HepG2 (cell line): ENCODE data around the gene AAGAB. TPM values are rescaled to one million over a fixed set of nuclear protein-coding genes. Genes with fewer than 3 reads are reported as not detected.

Experiments used
- ATAC-seq: fragments of 200-7000 bp; cut with Tn5 transposase; 3 replicates; pipeline ENCODE4 v1.9.1; 2020; ENCODE audit warnings: mild to moderate bottlenecking, moderate library complexity
- BruUV-seq: library from RNA; stranded (reverse); fragments of 400-500 nt; replicated peaks from 2 replicates; lab custom pipeline; 2021; lab: Mats Ljungman, UMichigan
- CTCF ChIA-PET: fragments of 300-600 bp; formaldehyde crosslinking; extraction: SDS; loops from one replicate; lab custom pipeline; 2021; ENCODE audit warnings: low total read pairs, inconsistent platforms, low intra/inter-chr PET ratio; lab: Yijun Ruan, JAX
- POLR2A ChIA-PET: fragments of 350-600 bp; sonication (Branson Sonifier 250); formaldehyde crosslinking; loops from one replicate; lab custom pipeline; 2020; ENCODE audit warnings: antibody characterized with exemption, inconsistent platforms; lab: Yijun Ruan, JAX
- DNase-seq: peaks from one replicate; pipeline ENCODE4 v3.0.0-alpha.2; 2015; ENCODE audit warnings: low spot score
- FAIRE-seq: peaks from 3 replicates; lab custom pipeline; 2011; peaks lifted over from hg19 to GRCh38; lab: Jason Lieb, UNC
- H2AFZ ChIP-seq: one replicate; pipeline ENCODE4 v1.6.1; 2011; ENCODE audit warnings: low read length, inconsistent platforms
- H3K27ac ChIP-seq: fragments of 300-600 bp; 3 replicates; pipeline ENCODE4 v1.8.0; 2011; ENCODE audit warnings: mixed run types, mild to moderate bottlenecking, mixed read lengths, low read length, inconsistent platforms; ENCODE audit not compliant: insufficient read depth; ENCODE audit errors: extremely low read length
- H3K27me3 ChIP-seq, 2 experiments: fragments of 200-600 bp in 1 of 2; 2 replicates in 1 of 2; 3 replicates in 1 of 2; pipeline versions ENCODE4 v1.6.0 to v1.8.0; 2011; ENCODE audit warnings: low read length in 2 of 2, mild to moderate bottlenecking in 2 of 2, moderate library complexity in 2 of 2, inconsistent platforms in 1 of 2; ENCODE audit not compliant: insufficient read depth in 2 of 2, control insufficient read depth in 1 of 2
- H3K36me3 ChIP-seq, 2 experiments: fragments of 200-600 bp in 1 of 2; replicated peaks in 1 of 2; 2 replicates in 1 of 2; 3 replicates in 1 of 2; pipeline versions ENCODE4 v1.5.1 to v1.8.0; 2011; ENCODE audit warnings: low read length in 2 of 2, inconsistent platforms in 1 of 2; ENCODE audit not compliant: insufficient read depth in 2 of 2, control insufficient read depth in 1 of 2
- H3K4me1 ChIP-seq: 2 replicates; pipeline ENCODE4 v1.5.1; 2012; ENCODE audit warnings: low read length, inconsistent platforms; ENCODE audit not compliant: insufficient read depth
- H3K4me2 ChIP-seq: 2 replicates; pipeline ENCODE4 v1.6.0; 2011; ENCODE audit warnings: low read depth, low read length, inconsistent platforms
- H3K4me3 ChIP-seq, 3 experiments: fragments of 200-600 bp in 1 of 3; sonication (generic), shearing (Covaris generic) in 1 of 3; replicated peaks in 1 of 3; 2 replicates each; pipeline ENCODE4 v1.5.1; 2011 to 2016; ENCODE audit warnings: low read length in 3 of 3, inconsistent platforms in 2 of 3, low read depth in 2 of 3, mild to moderate bottlenecking in 2 of 3, control low read depth in 1 of 3, mixed read lengths in 1 of 3; ENCODE audit not compliant: insufficient read depth in 1 of 3
- H3K79me2 ChIP-seq: one replicate; pipeline ENCODE4 v1.6.1; 2011; ENCODE audit warnings: low read length, inconsistent platforms; ENCODE audit not compliant: insufficient read depth
- H3K9ac ChIP-seq: 2 replicates; pipeline ENCODE4 v1.6.0; 2011; ENCODE audit warnings: mild to moderate bottlenecking, low read depth, low read length, inconsistent platforms; ENCODE audit not compliant: insufficient read depth
- H3K9me3 ChIP-seq: 2 replicates; pipeline ENCODE4 v1.5.1; 2012; ENCODE audit warnings: mild to moderate bottlenecking, low read length
- H4K20me1 ChIP-seq: 2 replicates; pipeline ENCODE4 v1.6.0; 2011; ENCODE audit warnings: inconsistent platforms, mild to moderate bottlenecking, low read length, moderate library complexity; ENCODE audit not compliant: insufficient read depth
- BCLAF1 ChIP-seq: fragments of 450-650 bp; IDR thresholded peaks from 2 replicates; pipeline ENCODE4 v1.6.1; 2017; ENCODE audit warnings: mild to moderate bottlenecking
- GTF3A ChIP-seq: sonication (generic); formaldehyde crosslinking; conservative IDR thresholded peaks from 2 replicates; pipeline ENCODE4 v1.4.0; 2020; ENCODE audit warnings: mild to moderate bottlenecking, missing genetic modification reagents
- HES4 ChIP-seq: sonication (generic); formaldehyde crosslinking; IDR thresholded peaks from 2 replicates; pipeline ENCODE4 v1.9.0; 2021; ENCODE audit warnings: mild to moderate bottlenecking, missing genetic modification reagents, borderline replicate concordance
- MED1 ChIP-seq: sonication (generic); formaldehyde crosslinking; IDR thresholded peaks from 2 replicates; pipeline ENCODE4 v1.4.0; 2020; ENCODE audit warnings: missing genetic modification reagents
- MYPOP ChIP-seq: sonication (generic); formaldehyde crosslinking; IDR thresholded peaks from 2 replicates; pipeline ENCODE4 v1.8.1; 2023; ENCODE audit warnings: mild to moderate bottlenecking, moderate library complexity, missing genetic modification reagents
- PAF1 ChIP-seq: IDR thresholded peaks from 2 replicates; pipeline ENCODE4 v1.6.1; 2016; ENCODE audit warnings: missing genetic modification reagents, missing compliant biosample characterization
- SNAPC2 ChIP-seq: sonication (generic); formaldehyde crosslinking; IDR thresholded peaks from 2 replicates; pipeline ENCODE4 v1.8.1; 2022; ENCODE audit warnings: mild to moderate bottlenecking, missing genetic modification reagents
- SP5 ChIP-seq: IDR thresholded peaks from 2 replicates; pipeline ENCODE4 v1.6.1; 2016; ENCODE audit warnings: low read depth, borderline replicate concordance
- TCF12 ChIP-seq, 2 experiments: fragments of 450-650 bp in 1 of 2; sonication (generic) in 1 of 2; formaldehyde crosslinking in 1 of 2; IDR thresholded peaks; 2 replicates each; pipeline versions ENCODE4 v1.6.1 to v1.8.0; 2017 to 2022; ENCODE audit warnings: antibody characterized with exemption in 1 of 2, mild to moderate bottlenecking in 1 of 2, missing genetic modification reagents in 1 of 2, moderate library complexity in 1 of 2
- TCF7L2 ChIP-seq: IDR thresholded peaks from 2 replicates; pipeline ENCODE4 v1.6.1; 2011; ENCODE audit warnings: mild to moderate bottlenecking, low read depth, low read length, moderate library complexity
- UBTF ChIP-seq: sonication (generic); formaldehyde crosslinking; IDR thresholded peaks from 2 replicates; pipeline ENCODE4 v1.4.0; 2020; ENCODE audit warnings: mild to moderate bottlenecking, missing genetic modification reagents
- ZBTB42 ChIP-seq: sonication (generic); formaldehyde crosslinking; IDR thresholded peaks from 2 replicates; pipeline ENCODE4 v1.5.0; 2020; ENCODE audit warnings: mild to moderate bottlenecking, missing genetic modification reagents
- ZFYVE20 ChIP-seq: sonication (generic); formaldehyde crosslinking; IDR thresholded peaks from 2 replicates; pipeline ENCODE4 v1.8.0; 2023; ENCODE audit warnings: low read depth, mild to moderate bottlenecking, moderate library complexity, missing genetic modification reagents, borderline replicate concordance
- ZNF256 ChIP-seq: sonication (generic); formaldehyde crosslinking; conservative IDR thresholded peaks from 2 replicates; pipeline ENCODE4 v1.4.0; 2020; ENCODE audit warnings: missing genetic modification reagents
- ZNF30 ChIP-seq: sonication (generic); formaldehyde crosslinking; IDR thresholded peaks from 2 replicates; pipeline ENCODE4 v1.5.0; 2020; ENCODE audit warnings: mild to moderate bottlenecking, missing genetic modification reagents
- ZNF331 ChIP-seq: sonication (generic); formaldehyde crosslinking; IDR thresholded peaks from 2 replicates; pipeline ENCODE4 v1.4.0; 2020; ENCODE audit warnings: missing genetic modification reagents
- ZNF780A ChIP-seq: sonication (generic); formaldehyde crosslinking; IDR thresholded peaks from 2 replicates; pipeline ENCODE4 v1.8.0; 2022; ENCODE audit warnings: mild to moderate bottlenecking, missing genetic modification reagents, moderate library complexity
- WGBS: methylation state at CpG from one replicate; pipeline ENCODE4 v1.1.6; 2017; ENCODE audit warnings: low lambda C conversion rate; 5-methylcytosine and 5-hydroxymethylcytosine counted together
- in situ Hi-C: cut with HindIII; loops from 2 replicates; pipeline ENCODE4 v1.10.0; 2017; ENCODE audit warnings: low pct_unique_long_range_greater_than_20kb; ENCODE audit not compliant: extremely low pct_ligation_motif_present
- intact Hi-C: fragments of 100-400 bp; cut with micrococcal nuclease; formaldehyde crosslinking; loops from one replicate; pipeline ENCODE4 v1.10.0; 2022; ENCODE audit not compliant: unreplicated experiment
- polyA plus RNA-seq, 8 experiments: library from polyadenylated mRNA; depleted of rRNA in 3 of 8; stranded (reverse) in 7 of 8; unstranded in 1 of 8; fragments of >200 nt; fragmentation: Illumina TruSeq in 4 of 8; extraction: Trizol in 4 of 8; gene quantifications; 2 replicates each; pipeline versions ENCODE4 v1.2.1 to v1.2.3, GENCODE V29; 2011 to 2016; ENCODE audit warnings: low read depth in 4 of 8, missing spikeins in 1 of 8, mixed read lengths in 1 of 8; ENCODE audit not compliant: insufficient read depth in 1 of 8
- total RNA-seq, 5 experiments: library from RNA; depleted of rRNA; stranded (reverse); fragments of >200 nt; fragmentation: Illumina TruSeq; extraction: Trizol; gene quantifications; 2 replicates each; pipeline ENCODE4 v1.2.3, GENCODE V29; 2016; ENCODE audit warnings: low read depth in 1 of 5
- TF ChIP-seq, protein P1 (sequence below): sonication (generic); formaldehyde crosslinking; IDR thresholded peaks from 2 replicates; pipeline ENCODE4 v1.8.1; 2023; ENCODE audit warnings: mild to moderate bottlenecking, missing genetic modification reagents

The AAGAB gene
- total and polyA plus RNA-seq, 2 of the 13 experiments (the other 11 are each of a cell fraction or from before 2014, with no cell fraction given), result 8.0 to 34.9 TPM

GRCh38 chr15:67267440-67267839 lies 13.0 kb upstream of the AAGAB start (continued):
- no peak for TF ChIP-seq BCLAF1

GRCh38 chr15:67266870-67267269 lies 12.4 kb upstream of the AAGAB start:
- intact Hi-C loops (no loop called here), in situ Hi-C loops (no loop called here)
- no TSS peak for BruUV-seq
- Histone ChIP-seq H3K79me2 (no peaks in the 10 kb centered on the region), H3K4me2 (no peak overlapping the region), H3K27ac (no peak overlapping the region), H3K4me3 (no peak overlapping the region), H3K9ac (no peak overlapping the region), H3K36me3 (no peaks in the 10 kb centered on the region), H2AFZ (no peak overlapping the region), H3K4me1 (no peaks in the 10 kb centered on the region), H3K9me3 (no peaks in the 10 kb centered on the region), H3K27me3 (no peaks in the 10 kb centered on the region; a peak in 1 of 5 replicates), H4K20me1 (no peaks in the 10 kb centered on the region)
- ChIA-PET CTCF (no interaction called here), POLR2A (no interaction called here)
- WGBS, result 42% methylated on average over 6 of the region's 6 CpGs
- no peak for DNase-seq
- FAIRE-seq, result no peak
- no peak for ATAC-seq
- TF ChIP-seq, protein P1, sequence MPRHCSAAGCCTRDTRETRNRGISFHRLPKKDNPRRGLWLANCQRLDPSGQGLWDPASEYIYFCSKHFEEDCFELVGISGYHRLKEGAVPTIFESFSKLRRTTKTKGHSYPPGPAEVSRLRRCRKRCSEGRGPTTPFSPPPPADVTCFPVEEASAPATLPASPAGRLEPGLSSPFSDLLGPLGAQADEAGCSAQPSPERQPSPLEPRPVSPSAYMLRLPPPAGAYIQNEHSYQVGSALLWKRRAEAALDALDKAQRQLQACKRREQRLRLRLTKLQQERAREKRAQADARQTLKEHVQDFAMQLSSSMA (CRISPR knock-in tag), result no peak
- TF ChIP-seq PAF1 (no peak), ZBTB42 (CRISPR knock-in tag) (no peak), ZNF256 (no peak), ZNF780A (CRISPR knock-in tag) (no peak), TCF12 (IDR thresholded peaks at IDR 0.05) (no peak), TCF12 (CRISPR knock-in tag; IDR thresholded peaks at IDR 0.05) (no peak), ZNF30 (CRISPR knock-in tag) (no peak), ZFYVE20 (CRISPR knock-in tag) (no peak), HES4 (no peak), ZNF331 (no peak), TCF7L2 (no peak), GTF3A (CRISPR knock-in tag) (no peak), SP5 (no peak), SNAPC2 (CRISPR knock-in tag) (no peak), MED1 (CRISPR knock-in tag) (no peak), UBTF (no peak), MYPOP (CRISPR knock-in tag) (no peak)
